Transverse colon (tissue), 4 donors: Measurements from ENCODE around the gene OR4D6. TPM values are rescaled to one million over a fixed set of nuclear protein-coding genes. Genes with fewer than 3 reads are reported as not detected.

Experiments
- DNase-seq: peaks from one replicate; pipeline ENCODE4 v3.0.0-alpha.2; 2019
- H3K27ac ChIP-seq, 4 donors: fragments of 200-600 bp; sonication (generic); 2 replicates each; pipeline ENCODE4 v1.5.1; 2016 to 2018; ENCODE audit warnings: inconsistent platforms in 4 of 4
- H3K27me3 ChIP-seq: fragments of 200-600 bp; sonication (generic); 2 replicates; pipeline ENCODE4 v1.5.1; 2017; ENCODE audit warnings: inconsistent platforms
- H3K36me3 ChIP-seq, 4 donors: fragments of 200-600 bp; sonication (generic); 2 replicates each; pipeline ENCODE4 v1.5.1; 2017 to 2019; ENCODE audit warnings: inconsistent platforms in 4 of 4
- H3K4me1 ChIP-seq, 4 donors: fragments of 200-600 bp; sonication (generic); 2 replicates each; pipeline ENCODE4 v1.5.1; 2017 to 2020; ENCODE audit warnings: inconsistent platforms in 4 of 4
- H3K4me3 ChIP-seq, 4 donors: fragments of 200-600 bp; sonication (generic); 1 replicate in 1 of 4; 2 replicates in 3 of 4; pipeline versions ENCODE4 v1.5.1 to v1.6.1; 2017 to 2019; ENCODE audit warnings: inconsistent platforms in 4 of 4
- H3K9me3 ChIP-seq, 2 donors: fragments of 200-600 bp; sonication (generic); 2 replicates each; pipeline ENCODE4 v1.5.1; 2017 to 2019; ENCODE audit warnings: inconsistent platforms in 2 of 2
- EP300 ChIP-seq: sonication (generic); formaldehyde crosslinking; IDR thresholded peaks from one replicate; pipeline ENCODE4 v1.6.1; 2017; ENCODE audit warnings: antibody characterized with exemption, low read depth
- POLR2A ChIP-seq: fragments of 450-650 bp; IDR thresholded peaks from one replicate; pipeline ENCODE4 v1.6.1; 2016; ENCODE audit warnings: antibody characterized with exemption, mild to moderate bottlenecking, moderate library complexity
- POLR2AphosphoS5 ChIP-seq, 3 donors: sonication (generic); formaldehyde crosslinking; IDR thresholded peaks; one replicate each; pipeline ENCODE4 v1.6.1; 2016; ENCODE audit warnings: antibody characterized with exemption in 3 of 3
- WGBS, 2 donors: methylation state at CpG; one replicate each; pipeline ENCODE4 v1.1.5; 2018; ENCODE audit warnings: low coverage in 1 of 2; 5-methylcytosine and 5-hydroxymethylcytosine counted together
- in situ Hi-C, 4 donors: fragments of 200-750 bp; cut with MboI; loops; one replicate each; pipeline versions ENCODE4 v1.15.0 to v1.15.1; 2017; ENCODE audit warnings: low sequenced_read_pairs in 3 of 4, low pct_ligation_motif_present in 1 of 4, low pct_unique_long_range_greater_than_20kb in 1 of 4
- intact Hi-C: fragments of 100-400 bp; cut with DNase I; formaldehyde crosslinking; loops from one replicate; pipeline ENCODE4 v1.15.1; 2023; ENCODE audit warnings: low total_unique reads
- total RNA-seq, 4 donors: library from RNA; depleted of rRNA; stranded (reverse); fragments of >200 nt; gene quantifications; one replicate each; pipeline ENCODE4 v1.1.0, GENCODE V29; 2016
- TF ChIP-seq, protein P1 (sequence below), 5 experiments: fragments of 200-600 bp in 3 of 5; fragments of 450-650 bp in 2 of 5; sonication (generic) in 3 of 5; IDR thresholded peaks; 1 replicate in 2 of 5; 2 replicates in 3 of 5; pipeline ENCODE4 v1.5.1; 2016 to 2017; ENCODE audit warnings: antibody characterized with exemption in 5 of 5, inconsistent platforms in 3 of 5, mild to moderate bottlenecking in 2 of 5, moderate library complexity in 1 of 5

Gene OR4D6
- total RNA-seq, 4 donors from 2014 or later = not detected

- Histone ChIP-seq H3K27ac (no peak within 1 kb of the TSS), H3K36me3 (no peaks in the 10 kb centered on the region), H3K27me3 (peaks cover 4% of the 10 kb centered on the region), H3K9me3 (no peaks in the 10 kb centered on the region), H3K4me1 (no peaks in the 10 kb centered on the region), H3K4me3 (no peak within 1 kb of the TSS)
- no peak for DNase-seq
- TF ChIP-seq, protein P1, sequence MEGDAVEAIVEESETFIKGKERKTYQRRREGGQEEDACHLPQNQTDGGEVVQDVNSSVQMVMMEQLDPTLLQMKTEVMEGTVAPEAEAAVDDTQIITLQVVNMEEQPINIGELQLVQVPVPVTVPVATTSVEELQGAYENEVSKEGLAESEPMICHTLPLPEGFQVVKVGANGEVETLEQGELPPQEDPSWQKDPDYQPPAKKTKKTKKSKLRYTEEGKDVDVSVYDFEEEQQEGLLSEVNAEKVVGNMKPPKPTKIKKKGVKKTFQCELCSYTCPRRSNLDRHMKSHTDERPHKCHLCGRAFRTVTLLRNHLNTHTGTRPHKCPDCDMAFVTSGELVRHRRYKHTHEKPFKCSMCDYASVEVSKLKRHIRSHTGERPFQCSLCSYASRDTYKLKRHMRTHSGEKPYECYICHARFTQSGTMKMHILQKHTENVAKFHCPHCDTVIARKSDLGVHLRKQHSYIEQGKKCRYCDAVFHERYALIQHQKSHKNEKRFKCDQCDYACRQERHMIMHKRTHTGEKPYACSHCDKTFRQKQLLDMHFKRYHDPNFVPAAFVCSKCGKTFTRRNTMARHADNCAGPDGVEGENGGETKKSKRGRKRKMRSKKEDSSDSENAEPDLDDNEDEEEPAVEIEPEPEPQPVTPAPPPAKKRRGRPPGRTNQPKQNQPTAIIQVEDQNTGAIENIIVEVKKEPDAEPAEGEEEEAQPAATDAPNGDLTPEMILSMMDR (IDR thresholded peaks at IDR 0.05) = no peak
- TF ChIP-seq EP300 (no peak), POLR2AphosphoS5 (IDR thresholded peaks at IDR 0.05) (no peak), POLR2A (no peak)
- in situ Hi-C loops (no loop called here), intact Hi-C loops (no loop called here)
These were observed 16.3 kb downstream of the OR4D6 start, which contains the start of gene OR4D10 for GRCh38 chr11:59473015-59473414. Gene OR4D10, plus strand, starts transcription at chr11:59473315. Its CDS starts 4,115 bp downstream, at chr11:59477430.

- Histone ChIP-seq H3K27me3 (peaks cover 5% of the 10 kb centered on the region), H3K36me3 (no peaks in the 10 kb centered on the region), H3K27ac (no peak overlapping the region), H3K4me1 (no peaks in the 10 kb centered on the region), H3K9me3 (no peaks in the 10 kb centered on the region), H3K4me3 (no peak overlapping the region)
- in situ Hi-C loops = no loop called here
- no peak for TF ChIP-seq POLR2A
- TF ChIP-seq POLR2AphosphoS5 (IDR thresholded peaks at IDR 0.05) = no peak
- TF ChIP-seq, protein P1 (IDR thresholded peaks at IDR 0.05) = no peak
- TF ChIP-seq EP300 = no peak
- 38 to 52% methylated on average over 5 to 9 of the region's 9 CpGs for WGBS, 2 donors
- DNase-seq = no peak
- intact Hi-C loops = no loop called here
These were observed 18.4 kb downstream of the OR4D6 start for GRCh38 chr11:59475176-59475575.

DNA sequence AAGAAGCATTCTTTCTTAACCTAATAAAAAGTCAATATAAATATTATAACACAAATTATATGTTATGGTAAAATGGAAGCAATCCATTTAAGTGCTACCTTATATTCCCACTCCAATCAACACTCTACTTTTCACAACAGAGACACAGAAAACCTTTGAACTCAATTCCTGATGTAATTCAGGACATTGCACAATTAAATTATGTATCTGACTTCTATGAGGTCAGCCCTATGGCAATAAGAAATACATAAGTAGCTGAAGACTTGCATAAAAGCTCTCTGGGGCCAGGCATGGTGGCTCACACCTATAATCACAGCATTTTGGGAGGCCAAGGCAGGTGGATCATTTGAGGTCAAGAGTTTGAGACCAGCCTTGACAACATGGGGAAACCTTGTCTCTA is 23.1 kb downstream of the OR4D6 start:
- intact Hi-C loops = no loop called here

GRCh38 chr11:59480359-59480758 is 23.6 kb downstream of the OR4D6 start:
- Histone ChIP-seq H3K36me3 (no peaks in the 10 kb centered on the region), H3K27me3 (peaks cover 5% of the 10 kb centered on the region), H3K4me1 (no peaks in the 10 kb centered on the region), H3K4me3 (no peak overlapping the region), H3K9me3 (no peaks in the 10 kb centered on the region), H3K27ac (no peak overlapping the region)
- intact Hi-C loops (no loop called here), in situ Hi-C loops (no loop called here)
- TF ChIP-seq, protein P1 (IDR thresholded peaks at IDR 0.05) = no peak
- TF ChIP-seq POLR2AphosphoS5 (IDR thresholded peaks at IDR 0.05) = no peak
- TF ChIP-seq POLR2A = no peak
- TF ChIP-seq EP300 = no peak
- no peak for DNase-seq
- WGBS, 2 donors = 77% methylated on average over 2 to 3 of the region's 3 CpGs

More for the DNA sequence above, 23.1 kb downstream of the OR4D6 start:
- H3K36me3 ChIP-seq = no peaks in the 10 kb centered on the region
- no peaks in the 10 kb centered on the region for H3K4me1 ChIP-seq
- H3K27ac ChIP-seq = no peak overlapping the region
- peaks cover 5% of the 10 kb centered on the region for H3K27me3 ChIP-seq
- no peaks in the 10 kb centered on the region for H3K9me3 ChIP-seq
- in situ Hi-C loops = no loop called here
- TF ChIP-seq EP300 = no peak
- TF ChIP-seq POLR2A = no peak
- DNase-seq = no peak
- no peak overlapping the region for H3K4me3 ChIP-seq

DNA sequence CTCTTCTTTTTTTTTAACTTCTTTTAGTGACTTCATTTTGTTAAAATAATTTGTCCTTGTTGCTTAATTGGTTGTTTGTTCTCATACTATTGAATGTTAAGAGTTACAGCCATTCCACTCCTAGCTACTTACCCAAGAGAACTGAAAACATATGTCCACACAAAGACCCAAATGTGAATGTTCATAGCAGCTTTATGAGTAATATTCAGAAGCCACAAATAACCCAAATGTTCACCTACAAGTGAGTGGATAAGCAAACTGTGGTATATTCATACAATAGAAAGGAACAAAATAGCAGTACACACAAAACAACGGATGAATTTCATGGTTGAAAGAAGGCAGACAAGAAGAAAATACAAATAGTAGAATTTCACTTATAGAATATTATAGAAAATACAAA is 45.2 kb downstream of the OR4D6 start:
- H3K4me1 ChIP-seq = no peaks in the 10 kb centered on the region
- TF ChIP-seq POLR2A (no peak), POLR2AphosphoS5 (IDR thresholded peaks at IDR 0.05) (no peak), EP300 (no peak)
- TF ChIP-seq, protein P1 (IDR thresholded peaks at IDR 0.05) = no peak
- no peaks in the 10 kb centered on the region for H3K9me3 ChIP-seq
- 38 to 64% methylated on average over 1 of the region's 1 CpG for WGBS, 2 donors
- intact Hi-C loops = no loop called here
- H3K4me3 ChIP-seq = no peak overlapping the region
- in situ Hi-C loops = loop anchor here in 1 of 4 donors (10.0 kb wide), 1 partner anchor 57 kb away; no protein-coding TSS in a partner anchor
- H3K36me3 ChIP-seq = no peaks in the 10 kb centered on the region
- DNase-seq = no peak
- peaks cover 8% of the 10 kb centered on the region for H3K27me3 ChIP-seq
- no peak overlapping the region for H3K27ac ChIP-seq
